ENCODE data around the gene GRAMD1B.
"Not testable (repeated sequence)": the region's sequence is repeated elsewhere in the genome, so short reads cannot be mapped to it uniquely, and the experiment has no call there.

The GRAMD1B gene

DNA sequence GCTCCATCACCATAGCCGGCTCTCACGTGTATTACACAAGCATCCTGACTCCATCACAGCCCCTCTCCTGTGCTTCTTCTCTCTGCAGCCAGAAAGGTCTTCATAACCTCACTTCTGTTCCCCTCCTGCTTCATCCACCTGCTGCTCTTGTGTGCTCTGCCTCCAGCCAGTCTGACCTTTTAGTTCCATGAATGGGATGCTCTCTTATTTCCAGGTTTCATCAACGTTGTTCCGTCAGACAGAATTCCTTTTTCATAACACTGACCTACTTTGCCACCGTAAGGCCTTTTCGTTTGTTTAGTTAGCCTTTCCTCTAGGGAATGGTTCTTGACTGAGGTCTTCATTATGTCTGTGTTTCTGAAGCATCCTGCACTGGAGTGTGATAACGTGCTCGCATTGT lies 18.8 kb downstream of the GRAMD1B start:
- no peak for DNase-seq

DNA sequence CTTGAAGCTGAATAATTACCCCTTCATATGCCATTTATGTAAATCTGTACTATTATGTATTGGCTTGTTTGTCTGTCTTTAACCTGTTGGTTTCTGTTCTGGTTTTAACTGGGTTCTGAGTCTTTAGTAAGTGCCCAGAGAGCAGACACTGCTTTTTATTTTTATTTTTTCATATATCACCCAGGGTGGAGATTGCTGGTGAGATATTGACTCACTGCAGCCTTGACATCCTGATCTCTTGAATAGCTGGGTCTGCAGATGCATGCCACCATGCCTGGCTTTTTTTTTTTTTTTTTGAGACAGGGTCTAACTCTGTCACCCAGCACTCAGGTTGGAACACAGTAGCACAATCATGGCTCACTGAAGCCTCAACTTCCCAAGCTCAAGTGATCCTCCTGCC lies 19.4 kb downstream of the GRAMD1B start:
- DNase-seq: no peak

- no peak for DNase-seq
Measured at GRCh38 chr11:123450623-123451022, 20.6 kb downstream of the GRAMD1B start.

- DNase-seq: no peak
Measured at GRCh38 chr11:123451183-123451781, 21.2 kb downstream of the GRAMD1B start.

DNA sequence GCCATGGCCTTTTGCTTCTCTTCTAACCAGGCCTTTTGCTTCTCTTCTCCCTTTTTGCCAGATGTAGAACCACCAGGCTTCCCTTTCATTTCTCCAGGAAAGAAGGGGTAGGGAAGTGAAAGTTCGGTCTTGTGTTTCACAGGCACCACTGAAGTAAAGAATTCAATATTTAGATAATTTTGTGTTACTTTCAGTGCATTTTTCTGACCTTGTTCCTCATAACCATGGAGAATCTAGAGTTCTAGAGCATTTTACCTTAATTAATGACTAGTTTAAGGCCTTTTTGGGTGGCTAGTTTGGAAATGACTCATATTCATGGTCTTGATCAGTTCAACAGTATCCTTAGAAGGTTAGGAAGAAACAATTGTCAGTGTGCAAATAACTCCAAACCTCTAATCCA lies 22.7 kb downstream of the GRAMD1B start:
- DNase-seq: no peak

GRCh38 chr11:123454060-123454651 lies 24.1 kb downstream of the GRAMD1B start:
- peak; percentile 73 for DNase-seq

GRCh38 chr11:123454796-123455195 lies 24.7 kb downstream of the GRAMD1B start:
- DNase-seq: no peak

DNA sequence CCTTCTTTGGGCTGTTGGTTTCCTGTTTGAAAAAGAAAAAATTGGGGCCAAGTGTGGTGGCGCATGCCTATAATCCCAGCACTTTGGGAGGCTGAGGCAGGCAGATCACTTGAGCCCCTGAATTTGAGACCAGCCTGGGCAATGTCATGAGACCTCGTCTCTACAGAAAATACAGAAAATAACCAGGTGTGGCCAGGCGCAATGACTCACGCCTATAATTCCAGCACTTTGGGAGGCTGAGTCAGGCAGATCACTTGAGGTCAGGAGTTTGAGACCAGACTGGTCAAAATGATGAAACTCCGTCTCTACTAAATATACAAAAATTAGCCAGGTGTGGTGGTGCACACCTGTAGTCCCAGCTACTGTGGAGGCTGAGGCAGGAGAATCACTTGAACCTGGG lies 26.4 kb downstream of the GRAMD1B start:
- not testable (repeated sequence) for DNase-seq

DNA sequence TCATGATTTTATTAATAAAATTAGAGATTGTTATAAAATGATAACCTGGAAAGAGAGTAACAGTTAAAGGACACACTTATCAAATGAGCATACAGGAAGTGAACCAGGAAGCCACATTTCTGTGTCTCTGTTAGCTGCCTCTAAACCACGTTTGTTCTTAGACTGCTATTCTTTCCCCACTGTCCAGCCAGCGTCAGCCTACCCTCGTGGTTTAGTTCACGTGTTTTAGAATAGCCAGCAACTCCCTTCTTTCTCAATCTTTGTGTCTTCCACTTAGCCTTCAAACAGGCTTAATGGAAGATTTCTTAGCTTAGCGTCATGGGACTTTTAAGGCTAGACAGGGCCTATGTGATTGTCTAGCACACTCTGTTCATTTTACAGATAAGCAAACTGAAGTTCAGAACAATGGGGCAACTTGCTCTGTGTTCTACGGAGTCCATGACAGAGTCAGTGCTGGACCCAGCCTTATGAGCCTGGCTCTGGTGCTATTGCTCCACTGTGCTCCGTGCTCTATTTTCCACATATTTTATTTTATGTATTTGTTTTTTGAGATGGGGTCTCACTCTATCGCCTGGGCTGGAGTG lies 27.2 kb downstream of the GRAMD1B start:
- peak; percentile 62 for DNase-seq

GRCh38 chr11:123458501-123458900 lies 28.4 kb downstream of the GRAMD1B start:
- DNase-seq: no peak

GRCh38 chr11:123460012-123460700 lies 30.1 kb downstream of the GRAMD1B start:
- no peak for DNase-seq

DNA sequence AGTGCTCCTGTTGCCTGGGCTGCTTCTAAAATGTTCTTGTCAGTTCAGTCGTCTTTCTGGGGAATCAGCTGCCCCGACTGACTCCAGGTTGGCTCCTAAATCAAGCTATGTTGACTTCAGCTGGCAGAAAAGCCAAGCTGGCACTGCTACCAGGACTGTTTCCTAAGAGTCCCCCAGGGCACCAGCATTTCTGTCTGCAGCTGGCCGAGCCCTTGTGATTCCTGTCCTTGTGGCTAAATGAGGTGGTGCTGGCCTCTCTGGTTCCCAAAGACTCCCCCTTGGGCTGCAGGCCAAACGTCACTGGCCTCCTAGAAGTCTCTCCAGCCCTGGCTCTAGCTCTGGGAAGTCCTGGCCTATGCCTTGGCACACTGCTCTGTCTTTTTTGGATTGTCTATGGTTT lies 31.1 kb downstream of the GRAMD1B start:
- DNase-seq: no peak

DNA sequence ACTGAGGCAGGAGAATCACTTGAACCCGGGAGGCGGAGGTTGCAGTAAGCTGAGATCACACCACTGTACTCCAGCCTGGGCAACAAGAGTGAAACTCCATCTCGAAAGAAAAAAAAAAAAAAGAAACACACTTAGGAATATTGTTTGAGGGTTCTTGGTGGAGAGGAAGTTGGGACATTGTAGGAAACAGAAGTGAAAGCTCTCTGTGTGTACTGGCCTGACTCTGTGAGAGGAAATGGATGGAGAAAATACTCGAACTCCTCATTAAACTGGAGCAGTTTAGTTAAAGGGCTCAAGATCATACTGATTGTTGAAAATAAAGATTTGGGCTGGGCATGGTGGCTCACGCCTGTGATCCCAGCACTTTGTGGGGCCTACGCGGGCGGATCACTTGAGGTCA lies 35.6 kb downstream of the GRAMD1B start:
- not testable (repeated sequence) for DNase-seq

DNA sequence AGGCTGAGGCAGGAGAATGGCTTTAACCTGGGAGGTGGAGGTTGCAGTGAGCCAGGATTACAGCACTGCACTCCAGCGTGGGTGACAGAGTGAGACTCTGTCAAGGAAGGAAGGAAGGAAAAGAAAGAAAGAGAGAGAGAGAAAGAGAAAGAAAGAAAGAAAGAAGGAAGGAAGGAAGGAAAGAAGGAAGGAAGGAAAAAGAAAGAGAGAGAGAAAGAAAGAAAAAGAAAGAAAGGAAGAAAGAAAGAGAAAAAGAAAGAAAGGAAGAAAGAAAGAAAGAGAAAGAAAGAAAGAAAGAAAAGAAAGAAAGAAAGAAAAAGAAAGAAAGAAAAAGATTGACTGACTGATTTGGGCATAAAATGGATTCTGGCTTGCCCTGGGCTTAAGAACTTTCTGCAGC lies 36.1 kb downstream of the GRAMD1B start:
- DNase-seq: not testable (repeated sequence)

DNA sequence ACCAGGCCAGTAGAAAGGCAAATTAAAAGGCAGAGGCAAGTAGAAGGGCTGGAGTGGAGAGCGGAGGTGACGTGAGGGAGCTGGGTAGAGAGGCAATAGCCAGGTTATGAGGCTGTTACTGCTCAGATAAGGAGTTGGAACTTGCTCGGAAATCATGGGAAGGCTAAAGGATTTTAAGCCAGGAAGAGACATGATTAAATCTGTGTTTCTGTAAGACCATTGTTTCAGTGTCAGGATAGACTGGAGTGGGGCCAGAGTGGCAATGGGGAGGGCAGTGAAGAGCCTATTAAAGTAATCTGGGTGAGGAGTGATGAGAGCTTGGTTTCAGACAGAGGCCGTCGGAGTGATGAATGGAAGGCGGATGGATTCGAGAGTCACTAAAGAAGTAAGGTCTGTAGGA lies 39.0 kb downstream of the GRAMD1B start:
- no peak for DNase-seq

DNA sequence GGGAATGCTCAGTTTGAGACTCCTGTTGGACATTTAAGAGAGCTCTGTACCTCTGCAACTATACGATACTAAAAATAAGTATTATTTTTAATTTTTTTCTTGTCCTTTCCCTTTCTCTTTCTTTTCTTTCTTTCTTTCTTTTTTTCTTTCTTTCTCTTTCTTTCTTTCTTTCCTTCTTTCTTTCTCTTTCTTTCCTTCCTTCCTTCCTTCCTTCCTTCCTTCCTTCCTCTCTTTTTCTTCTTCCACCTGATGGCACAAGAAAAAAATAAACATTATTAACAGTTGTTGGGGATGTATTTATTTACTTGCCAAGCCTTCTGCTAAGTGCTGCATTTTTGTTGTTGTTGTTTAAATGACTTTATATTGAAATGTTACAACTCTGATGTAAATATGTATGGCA lies 39.5 kb downstream of the GRAMD1B start:
- DNase-seq: no peak

- no peak for DNase-seq
Measured at GRCh38 chr11:123470842-123471241, 40.8 kb downstream of the GRAMD1B start.

- DNase-seq: no peak
Measured at GRCh38 chr11:123472236-123472935, 42.3 kb downstream of the GRAMD1B start.

DNA sequence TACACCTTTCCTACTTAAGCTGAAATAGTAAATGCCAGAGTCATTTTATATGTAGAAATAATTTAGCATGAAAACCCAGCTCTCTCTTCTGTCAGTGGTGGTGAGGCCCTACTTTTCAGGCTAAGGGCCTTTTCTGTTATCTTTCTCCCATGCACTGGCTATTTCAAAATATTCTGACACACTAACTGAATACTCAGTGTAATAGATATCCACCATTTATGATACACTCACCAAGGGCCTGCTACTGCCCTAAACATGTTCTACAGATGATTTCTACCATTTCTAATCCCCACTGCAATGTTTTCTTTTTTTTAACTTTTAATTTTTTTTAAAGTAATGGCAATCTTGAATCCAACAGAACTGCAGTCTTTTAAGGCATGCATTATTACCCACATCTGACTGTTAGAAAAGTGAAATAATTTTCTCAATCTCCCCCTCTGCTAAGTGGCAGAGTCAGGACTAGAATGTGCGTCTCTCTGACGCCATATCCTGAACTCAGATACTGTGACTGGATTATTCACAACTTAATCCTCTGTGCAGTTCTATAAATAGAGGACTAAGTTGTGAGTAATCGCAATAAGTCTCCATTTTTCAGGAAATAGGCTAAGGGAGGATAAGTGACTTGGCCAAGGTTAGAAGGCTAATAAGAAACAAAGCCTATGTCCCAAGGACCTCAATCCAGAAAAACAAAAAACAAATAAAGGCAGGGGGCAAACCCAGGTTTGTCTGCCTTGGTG lies 44.0 kb downstream of the GRAMD1B start:
- DNase-seq: no peak

GRCh38 chr11:123474994-123475393 lies 44.9 kb downstream of the GRAMD1B start:
- no peak for DNase-seq

DNA sequence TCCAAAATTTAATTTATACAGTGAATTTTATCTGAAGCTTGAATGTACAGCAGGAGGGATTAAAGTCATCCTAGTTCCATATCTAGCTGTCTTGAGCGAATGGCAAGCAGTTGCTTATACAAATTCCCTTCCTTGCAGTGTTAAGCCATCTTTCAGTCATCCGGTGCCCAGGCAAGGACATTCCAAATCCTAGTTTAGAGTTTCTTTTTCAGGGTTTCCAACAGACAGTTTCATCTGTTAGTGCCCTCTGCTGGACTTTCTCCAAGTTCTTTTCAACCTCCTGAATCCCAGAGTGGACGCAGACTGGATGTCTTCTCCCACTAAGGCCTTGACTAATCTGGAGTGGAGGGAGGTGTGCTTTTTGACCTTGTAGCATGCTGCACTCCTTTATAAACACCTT lies 45.4 kb downstream of the GRAMD1B start:
- no peak for DNase-seq

DNA sequence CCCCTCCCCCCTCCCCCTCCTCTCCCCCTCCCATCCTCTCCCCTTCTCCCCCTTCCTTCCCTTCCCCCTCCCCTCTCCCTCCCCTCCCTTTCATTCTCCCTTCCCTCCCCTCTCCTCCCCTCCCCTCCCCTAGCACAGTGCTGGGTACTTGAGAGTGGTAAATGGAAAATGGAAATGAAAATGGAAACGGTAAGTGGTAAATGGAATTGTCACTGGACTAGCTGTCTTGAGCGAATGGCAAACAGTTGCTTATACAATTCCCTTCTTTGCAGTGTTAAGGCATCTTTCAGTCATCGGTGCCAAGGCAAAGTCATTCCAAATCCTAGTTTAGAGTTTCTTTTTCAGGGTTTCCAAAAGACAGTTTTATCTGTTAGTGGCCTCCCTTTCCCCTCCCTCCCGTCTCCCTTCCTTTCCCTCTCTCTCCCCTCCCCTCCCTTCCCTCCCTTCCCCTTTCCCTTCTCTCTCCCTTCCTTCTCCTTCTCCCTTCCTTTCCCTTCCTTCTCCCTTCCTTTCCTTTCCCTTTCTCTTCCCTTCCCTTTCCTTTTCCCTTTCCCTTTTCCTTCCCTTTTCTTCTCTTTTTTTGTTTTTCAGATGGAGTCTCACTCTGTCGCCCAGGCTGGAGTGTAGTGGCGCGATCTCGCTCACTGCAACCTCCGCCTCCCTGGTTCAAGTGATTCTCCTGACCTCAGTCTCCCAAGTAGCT lies 47.3 kb downstream of the GRAMD1B start:
- DNase-seq: no peak
